SK-N-SH treated with all-trans-retinoic acid at 6 μM for 48 hours (cell line): ENCODE measurements around the gene RNU1-1.
"Not testable (repeated sequence)": the region's sequence is repeated elsewhere in the genome, so short reads cannot be mapped to it uniquely, and the experiment has no call there.

Experiments used
- ESRRG ChIP-seq: fragments of 250-450 bp; sonication (Bioruptor Pico); IDR thresholded peaks from 2 replicates; pipeline ENCODE4 v1.6.1; 2021; ENCODE audit warnings: mild to moderate bottlenecking
- OSR1 ChIP-seq: fragments of 250-450 bp; sonication (Bioruptor Pico); IDR thresholded peaks from 2 replicates; pipeline ENCODE4 v1.8.0; 2022; ENCODE audit warnings: moderate library complexity, mild to moderate bottlenecking, inconsistent platforms
- PATZ1 ChIP-seq: fragments of 250-450 bp; sonication (Bioruptor Pico); IDR thresholded peaks from 2 replicates; pipeline ENCODE4 v1.8.0; 2020; ENCODE audit warnings: mild to moderate bottlenecking, moderate library complexity, borderline replicate concordance
- PPARA ChIP-seq: fragments of 250-450 bp; sonication (Bioruptor Pico); IDR thresholded peaks from 2 replicates; pipeline ENCODE4 v1.5.0; 2020; ENCODE audit warnings: mild to moderate bottlenecking, borderline replicate concordance
- RARB ChIP-seq: fragments of 250-450 bp; sonication (Bioruptor Pico); IDR thresholded peaks from 2 replicates; pipeline ENCODE4 v1.8.0; 2021; ENCODE audit warnings: mild to moderate bottlenecking, moderate library complexity
- TOX ChIP-seq: fragments of 250-450 bp; sonication (Bioruptor Pico); IDR thresholded peaks from 2 replicates; pipeline ENCODE4 v1.8.0; 2021; ENCODE audit warnings: mild to moderate bottlenecking, moderate library complexity, borderline replicate concordance
- ZFP30 ChIP-seq: fragments of 450-650 bp; formaldehyde crosslinking; IDR thresholded peaks from 2 replicates; pipeline ENCODE4 v1.5.0; 2022; ENCODE audit warnings: mild to moderate bottlenecking, moderate library complexity

- TF ChIP-seq PATZ1, PPARA, ESRRG, OSR1, ZFP30, TOX, RARB (CRISPR knock-in tag): not testable (repeated sequence)
Measured at GRCh38 chr1:16493731-16494130, 20.4 kb downstream of the RNU1-1 start.
